GDM1 (cell line): ENCODE results near the gene NRCAM.
"Not testable (repeated sequence)": the region's sequence is repeated elsewhere in the genome, so short reads cannot be mapped to it uniquely, and the experiment has no call there.

Experiments used
- DNase-seq: peaks from one replicate; lab custom pipeline; 2025; lab: John Stamatoyannopoulos, UW

Gene NRCAM

DNA sequence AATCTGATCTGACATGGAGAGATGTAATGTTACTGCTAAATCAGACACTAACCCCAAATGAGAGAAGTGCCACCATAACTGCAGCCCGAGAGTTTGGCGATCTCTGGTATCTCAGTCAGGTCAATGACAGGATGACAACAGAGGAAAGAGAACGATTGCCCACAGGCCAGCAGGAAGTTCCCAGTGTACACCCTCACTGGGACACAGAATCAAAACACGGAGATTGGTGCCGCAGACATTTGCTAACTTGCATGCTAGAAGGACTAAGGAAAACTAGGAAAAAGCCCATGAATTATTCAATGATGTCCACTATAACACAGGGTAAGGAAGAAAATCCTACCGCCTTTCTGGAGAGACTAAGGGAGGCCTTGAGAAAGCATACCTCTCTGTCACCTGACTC is 115.8 kb downstream of the NRCAM start:
- not testable (repeated sequence) for DNase-seq

DNA sequence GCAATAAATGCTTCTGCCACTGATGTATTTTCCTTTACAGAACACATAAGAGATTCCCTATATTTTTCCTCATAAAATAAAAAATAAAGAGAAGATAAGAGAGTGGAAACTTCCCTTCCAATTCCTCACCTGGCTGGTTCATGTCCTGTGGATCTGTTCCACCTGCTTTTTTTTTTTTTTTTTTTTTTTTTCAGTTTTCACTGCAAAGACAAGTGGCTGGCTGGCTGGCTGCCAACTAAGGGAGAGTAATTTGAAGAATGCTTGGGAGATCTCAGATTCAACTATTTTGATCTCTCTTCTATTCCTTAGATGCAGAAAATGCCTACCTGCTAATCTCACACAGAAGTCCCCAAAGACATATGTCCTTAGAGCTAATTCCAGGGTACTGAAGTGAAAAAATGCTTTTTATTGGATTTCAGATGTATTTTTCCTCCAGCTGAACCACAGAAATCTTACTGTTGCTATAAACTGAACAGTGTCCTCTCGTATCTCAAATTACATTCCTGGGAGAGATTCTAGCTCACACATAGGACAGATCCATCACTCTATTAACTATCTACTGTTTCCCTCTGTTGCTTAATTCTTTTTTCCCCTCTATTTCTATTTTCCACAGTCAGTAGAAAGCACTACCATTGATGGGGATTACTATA is 120.8 kb downstream of the NRCAM start:
- DNase-seq = no peak

- DNase-seq = no peak
Observed at GRCh38 chr7:108332937-108333336, 123.3 kb downstream of the NRCAM start.

DNA sequence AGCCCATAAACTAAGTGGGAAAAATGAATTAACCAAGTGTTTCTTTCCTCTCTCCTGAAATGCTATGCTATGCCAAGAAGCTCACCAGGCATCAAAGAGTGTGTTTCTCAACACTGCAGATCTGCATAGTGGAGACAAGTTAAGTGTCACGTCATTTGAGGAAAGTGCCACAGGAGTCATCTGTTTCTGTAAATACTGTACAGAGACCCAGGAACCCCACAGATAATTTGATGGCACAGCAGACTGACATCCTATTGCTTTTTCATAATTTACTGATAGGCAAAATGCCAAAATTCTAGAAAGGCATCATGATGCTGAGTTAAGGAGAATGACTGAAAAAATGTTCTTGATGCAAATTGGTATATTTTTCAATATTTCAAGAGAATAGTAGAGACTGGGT is 124.3 kb downstream of the NRCAM start:
- DNase-seq = no peak

- no peak for DNase-seq
Observed at GRCh38 chr7:108330227-108330626, 126.0 kb downstream of the NRCAM start.

GRCh38 chr7:108329514-108329913 is 126.7 kb downstream of the NRCAM start:
- no peak for DNase-seq

GRCh38 chr7:108328174-108328651 is 128.0 kb downstream of the NRCAM start:
- no peak for DNase-seq

- DNase-seq = no peak
Observed at GRCh38 chr7:108327353-108327752, 128.9 kb downstream of the NRCAM start.

DNA sequence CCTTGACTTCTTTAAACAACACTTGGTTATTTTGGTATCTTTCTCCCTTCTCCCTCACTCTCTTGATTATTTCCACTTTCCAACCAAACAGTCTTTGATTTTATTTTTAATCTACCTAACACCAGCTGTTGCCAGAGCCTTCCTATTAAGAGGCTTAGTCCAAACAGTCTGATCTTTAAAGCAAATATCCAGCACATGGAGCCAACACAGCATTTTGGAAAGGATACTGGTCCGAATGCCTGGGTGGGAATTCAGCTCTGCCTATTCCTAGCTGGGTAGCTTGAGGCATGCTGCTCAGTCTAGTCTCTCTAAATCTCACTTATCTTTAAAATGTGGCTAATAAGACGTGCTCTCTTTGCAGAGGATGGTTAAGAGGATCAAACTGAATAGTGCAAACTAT is 129.3 kb downstream of the NRCAM start:
- DNase-seq = no peak

DNA sequence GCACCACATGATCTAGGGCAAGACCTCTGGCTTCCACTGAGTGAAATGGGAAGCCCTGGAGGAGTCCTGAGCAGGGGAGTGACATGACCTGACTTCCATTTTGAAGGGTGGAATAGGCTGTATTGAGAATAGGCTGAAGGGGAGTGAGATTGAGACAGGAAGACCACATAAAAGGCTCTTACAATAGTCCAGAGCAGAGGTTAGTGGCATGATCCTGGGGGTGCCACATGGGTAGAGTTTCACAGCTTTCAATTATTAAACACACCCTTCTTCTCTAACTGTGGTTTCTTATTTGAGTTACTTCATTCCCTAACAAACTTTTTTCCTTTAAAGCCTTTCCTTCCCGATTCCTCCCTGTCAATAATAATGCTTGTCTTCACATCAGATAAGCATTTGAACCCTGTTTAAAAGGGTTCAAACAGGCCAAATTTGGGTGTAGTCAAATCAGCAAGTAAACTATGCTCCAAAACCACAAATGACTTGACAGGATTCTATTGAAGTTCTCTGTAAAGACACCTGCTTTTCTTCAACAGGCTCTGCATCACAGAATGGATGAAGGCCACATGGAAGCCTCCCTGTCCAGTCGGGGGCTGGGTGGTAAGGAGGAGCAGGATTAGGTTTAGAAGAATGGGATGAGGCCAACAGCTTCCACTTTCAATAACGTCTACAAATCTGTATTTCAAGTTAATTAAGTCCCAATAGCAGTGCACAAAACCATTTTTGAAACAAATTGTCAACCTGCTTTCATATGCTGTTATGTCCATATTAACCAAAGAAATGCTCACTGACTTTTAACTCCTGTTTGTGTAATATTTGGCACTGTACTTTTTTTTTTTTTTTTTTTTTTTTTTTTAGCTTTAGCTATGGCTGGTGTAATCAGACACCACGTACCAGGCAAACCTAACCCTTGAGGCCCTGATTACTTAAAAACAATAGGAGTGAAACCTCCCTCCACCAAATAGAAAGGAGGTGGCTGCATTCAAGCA is 131.9 kb downstream of the NRCAM start:
- DNase-seq = no peak

DNA sequence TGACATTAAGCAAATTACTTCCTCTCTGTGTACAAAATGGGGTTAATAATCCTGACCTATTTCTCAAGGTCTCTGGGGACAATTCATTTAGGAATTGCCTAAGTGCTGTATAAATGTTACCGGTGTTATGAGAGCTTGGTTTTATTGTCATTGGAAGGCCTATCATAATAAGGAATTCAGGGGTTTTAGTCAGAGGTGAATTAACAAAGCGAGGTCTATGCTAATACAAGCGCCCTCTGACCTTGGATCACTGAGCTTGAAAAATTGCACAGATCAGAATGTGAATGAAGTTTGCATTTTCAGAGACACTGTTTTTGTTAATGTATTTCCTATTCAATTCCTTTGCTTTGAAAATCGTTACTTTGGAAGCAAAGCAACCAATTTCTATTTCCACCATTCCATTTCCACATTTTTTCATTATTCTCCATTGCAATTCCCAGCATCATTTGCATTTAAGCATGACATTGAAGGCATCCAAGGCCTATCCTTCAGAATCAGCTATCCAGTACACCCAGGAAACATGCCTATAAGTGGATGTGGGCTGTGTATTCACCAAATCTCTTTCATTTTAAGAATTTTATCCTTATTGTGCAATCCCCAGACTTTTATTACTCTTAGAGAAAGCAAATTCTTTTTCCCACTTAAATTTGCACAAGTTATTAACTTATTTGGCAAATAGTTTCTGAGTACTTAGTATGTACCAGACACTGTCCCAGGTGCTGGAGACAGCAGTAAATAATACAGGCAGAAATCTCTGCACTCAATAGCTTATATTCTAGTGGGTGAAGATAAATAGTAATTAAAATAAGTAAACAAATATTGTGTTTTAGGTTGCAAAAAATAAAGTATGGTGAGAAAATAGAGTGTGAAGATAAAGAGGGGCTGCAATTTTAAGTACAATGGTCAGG is 133.1 kb downstream of the NRCAM start:
- no peak for DNase-seq

DNA sequence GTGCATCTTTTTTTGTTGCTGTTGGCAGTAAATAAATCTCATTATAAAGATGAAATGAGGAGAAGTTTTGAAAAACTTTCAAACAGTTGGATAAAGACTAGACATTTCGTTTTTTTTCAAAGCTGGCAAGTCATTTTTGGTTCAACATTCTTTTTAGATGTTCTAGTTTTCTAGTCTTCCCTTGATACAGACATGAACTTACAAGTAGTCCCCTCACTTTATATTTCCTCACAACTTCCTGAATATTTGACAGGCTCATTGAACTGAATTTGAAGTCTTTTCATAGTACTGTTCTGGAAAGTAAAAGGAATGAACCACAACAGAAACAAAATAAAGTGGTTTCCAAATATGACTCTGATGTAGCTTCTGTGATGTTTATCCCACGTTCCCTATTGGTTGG is 134.2 kb downstream of the NRCAM start:
- DNase-seq = no peak

DNA sequence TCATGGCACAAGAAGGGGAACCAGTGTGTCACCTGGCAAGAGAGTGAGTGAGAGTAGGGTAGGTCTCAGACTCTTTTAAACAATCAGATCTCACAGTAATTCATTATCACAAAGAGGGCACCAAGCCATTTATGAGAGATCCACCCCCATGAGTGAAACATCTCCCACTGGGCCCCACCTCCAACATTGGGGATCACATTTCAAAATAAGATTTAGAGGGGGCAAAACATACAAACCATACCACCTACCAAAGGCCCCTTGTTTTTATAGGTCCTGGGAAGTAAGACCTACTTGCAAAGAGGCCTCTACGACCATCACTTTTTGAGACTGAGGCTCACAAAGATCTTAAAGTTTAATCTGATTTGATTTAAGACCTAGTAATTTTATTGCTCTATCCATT is 134.9 kb downstream of the NRCAM start:
- DNase-seq = no peak

DNA sequence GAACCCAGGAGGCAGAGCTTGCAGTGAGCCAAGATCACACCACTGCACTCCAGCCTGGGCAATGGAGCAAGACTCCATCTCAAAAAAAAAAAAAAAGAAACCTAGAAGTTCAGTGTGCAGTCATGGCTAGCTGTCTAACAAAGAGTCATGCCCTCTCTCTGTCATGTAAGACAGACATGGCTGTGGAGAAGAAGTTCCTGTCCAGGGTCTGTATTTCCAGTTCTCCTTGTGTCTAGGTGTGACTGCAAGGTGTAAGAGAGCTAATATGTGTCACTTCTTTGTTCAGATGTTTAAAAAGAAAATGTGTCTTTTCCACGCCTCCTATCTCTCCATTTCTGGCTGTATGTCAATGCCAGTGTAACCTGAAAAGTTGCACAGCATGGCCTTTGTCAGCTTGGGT is 139.5 kb downstream of the NRCAM start:
- no peak for DNase-seq

DNA sequence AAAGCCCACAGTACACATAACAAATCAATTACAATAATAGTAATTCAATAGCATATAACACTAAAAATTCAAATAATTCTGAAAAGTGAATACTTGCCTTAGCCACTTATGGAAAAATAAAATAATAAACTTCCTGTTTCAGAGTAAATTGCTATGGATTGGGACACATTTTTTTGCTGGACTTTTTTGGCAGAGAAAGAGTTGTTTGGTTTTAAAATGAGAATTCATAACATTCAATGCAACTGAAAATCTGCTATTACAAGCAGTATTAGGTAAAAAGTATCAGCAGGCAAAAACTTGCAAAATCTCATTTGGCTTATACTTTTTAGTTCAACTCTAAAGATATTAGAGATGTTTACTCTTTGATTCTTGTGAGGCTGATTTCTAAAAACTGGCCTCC is 141.7 kb downstream of the NRCAM start:
- no peak for DNase-seq

GRCh38 chr7:108314049-108314448 is 142.2 kb downstream of the NRCAM start:
- DNase-seq = no peak

- no peak for DNase-seq
Observed at GRCh38 chr7:108313086-108313485, 143.2 kb downstream of the NRCAM start.

DNA sequence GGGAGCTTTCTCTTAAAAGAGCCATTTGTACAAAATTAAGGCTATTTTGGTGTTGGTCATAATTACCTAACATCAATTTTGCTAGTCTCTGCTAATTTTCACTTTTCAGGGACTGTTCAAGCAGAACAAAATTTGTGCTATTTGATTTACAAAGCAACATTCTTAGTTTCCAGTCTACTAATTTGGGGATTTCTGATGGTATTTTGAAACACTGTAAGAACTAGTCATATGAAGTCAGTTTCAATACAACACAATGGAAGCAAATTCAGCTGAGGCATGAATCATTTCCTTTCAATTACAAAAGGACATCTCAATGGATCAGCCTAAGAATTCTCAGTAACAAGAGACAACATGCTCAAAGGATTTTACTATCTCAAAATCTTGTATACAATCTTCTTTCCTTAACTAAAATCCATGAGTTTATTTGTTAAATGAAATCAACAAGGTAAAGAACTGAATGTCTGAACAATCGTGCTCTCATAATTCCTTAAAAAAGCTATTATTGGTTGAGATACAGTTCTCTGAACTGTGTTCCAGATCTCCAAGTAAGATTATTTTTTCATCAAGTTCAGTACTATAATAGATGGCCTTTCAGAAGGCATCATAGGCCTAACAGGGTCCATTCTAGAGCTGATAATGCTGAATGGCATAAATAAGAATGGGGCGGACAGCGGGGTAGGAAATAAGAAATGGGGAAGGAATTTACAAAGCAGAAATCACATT is 144.6 kb downstream of the NRCAM start:
- DNase-seq = no peak

- no peak for DNase-seq
Observed at GRCh38 chr7:108310351-108310750, 145.9 kb downstream of the NRCAM start.

- no peak for DNase-seq
Observed at GRCh38 chr7:108308903-108309302, 147.3 kb downstream of the NRCAM start.

DNA sequence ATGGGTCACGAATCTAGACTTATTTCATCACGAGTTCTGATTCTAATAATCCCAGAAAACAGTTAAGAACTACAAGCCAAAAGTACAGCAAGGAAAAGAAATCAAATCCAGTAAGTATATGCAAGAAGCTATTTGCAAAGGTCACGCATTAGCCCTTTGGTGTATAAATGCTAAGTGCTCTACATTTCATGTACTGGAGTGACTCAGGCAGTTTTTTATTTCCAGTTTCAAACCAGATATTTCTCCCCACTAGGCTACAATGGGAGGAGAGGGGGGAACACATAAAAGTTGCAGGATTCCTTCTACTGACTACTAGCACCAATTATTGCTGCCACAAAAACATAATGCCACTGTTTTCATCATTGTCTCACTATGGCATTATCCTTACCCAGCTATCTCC is 148.0 kb downstream of the NRCAM start:
- DNase-seq = no peak

DNA sequence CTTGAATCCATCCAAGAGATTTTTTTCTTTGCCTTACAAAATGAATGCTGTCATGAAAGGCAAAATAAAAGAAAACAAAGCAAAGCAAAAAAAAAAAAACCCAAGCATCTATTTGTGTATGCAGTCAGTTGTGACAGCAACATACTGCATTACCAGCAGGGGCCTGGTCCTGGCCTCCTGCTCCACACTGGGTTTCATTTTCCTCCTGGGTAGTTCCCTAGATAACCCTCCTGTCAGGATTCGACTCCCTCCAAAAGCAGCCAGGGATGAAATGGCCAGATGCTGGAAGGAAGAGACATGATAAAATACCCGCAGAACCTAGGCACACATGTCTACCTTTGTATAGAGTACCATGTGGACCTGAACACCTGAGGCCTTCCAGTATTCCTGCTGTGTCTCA is 148.6 kb downstream of the NRCAM start:
- DNase-seq = no peak
